ENCODE results near the gene ALDH4A1.

DNA sequence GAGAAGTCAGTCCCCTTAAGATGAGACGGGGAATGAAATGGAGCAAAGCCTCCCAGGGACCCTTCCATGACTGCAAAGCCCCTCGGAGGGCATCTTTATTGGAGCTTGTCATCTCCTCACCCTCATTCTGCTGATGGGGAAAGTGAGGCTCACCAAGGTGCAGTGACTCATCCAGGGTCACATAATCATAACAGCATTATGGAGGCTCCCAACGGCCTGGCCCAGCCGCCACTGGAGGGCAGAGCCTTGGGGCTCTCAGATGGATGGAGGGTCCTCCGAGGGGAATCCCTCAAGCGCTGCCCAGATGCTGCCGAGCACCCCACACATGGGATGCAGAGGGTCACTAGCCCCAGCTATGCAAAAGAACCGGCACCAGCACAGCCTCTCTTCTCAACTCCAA lies 35.2 kb upstream of the ALDH4A1 start:
- TF ChIP-seq, protein P1, sequence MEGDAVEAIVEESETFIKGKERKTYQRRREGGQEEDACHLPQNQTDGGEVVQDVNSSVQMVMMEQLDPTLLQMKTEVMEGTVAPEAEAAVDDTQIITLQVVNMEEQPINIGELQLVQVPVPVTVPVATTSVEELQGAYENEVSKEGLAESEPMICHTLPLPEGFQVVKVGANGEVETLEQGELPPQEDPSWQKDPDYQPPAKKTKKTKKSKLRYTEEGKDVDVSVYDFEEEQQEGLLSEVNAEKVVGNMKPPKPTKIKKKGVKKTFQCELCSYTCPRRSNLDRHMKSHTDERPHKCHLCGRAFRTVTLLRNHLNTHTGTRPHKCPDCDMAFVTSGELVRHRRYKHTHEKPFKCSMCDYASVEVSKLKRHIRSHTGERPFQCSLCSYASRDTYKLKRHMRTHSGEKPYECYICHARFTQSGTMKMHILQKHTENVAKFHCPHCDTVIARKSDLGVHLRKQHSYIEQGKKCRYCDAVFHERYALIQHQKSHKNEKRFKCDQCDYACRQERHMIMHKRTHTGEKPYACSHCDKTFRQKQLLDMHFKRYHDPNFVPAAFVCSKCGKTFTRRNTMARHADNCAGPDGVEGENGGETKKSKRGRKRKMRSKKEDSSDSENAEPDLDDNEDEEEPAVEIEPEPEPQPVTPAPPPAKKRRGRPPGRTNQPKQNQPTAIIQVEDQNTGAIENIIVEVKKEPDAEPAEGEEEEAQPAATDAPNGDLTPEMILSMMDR (IDR thresholded peaks at IDR 0.05), result no peak
- no peak for TF ChIP-seq POLR2A (IDR thresholded peaks at IDR 0.05)
